Large intestine (tissue), 12 donors: ENCODE results near the gene MAPKBP1. TPM values are rescaled to one million over a fixed set of nuclear protein-coding genes. Genes with fewer than 3 reads are reported as not detected.
"Not testable (repeated sequence)": the region's sequence is repeated elsewhere in the genome, so short reads cannot be mapped to it uniquely, and the experiment has no call there.

Experiments used
- DNase-seq, 2 donors: peaks; one replicate each; pipeline versions ENCODE4 v3.0.0 to v3.0.0-alpha.2; 2013
- H3K27ac ChIP-seq: one replicate; pipeline ENCODE4 v1.5.1; 2013; ENCODE audit warnings: low read length
- H3K27me3 ChIP-seq: 2 replicates; pipeline ENCODE4 v1.6.1; 2013; ENCODE audit warnings: low read length; ENCODE audit not compliant: control insufficient read depth, insufficient read depth
- H3K36me3 ChIP-seq: 2 replicates; pipeline ENCODE4 v1.6.1; 2013; ENCODE audit warnings: low read length; ENCODE audit not compliant: control insufficient read depth, insufficient read depth
- H3K4me1 ChIP-seq: one replicate; pipeline ENCODE4 v1.6.1; 2013; ENCODE audit warnings: low read length; ENCODE audit not compliant: control insufficient read depth, insufficient read depth
- H3K4me3 ChIP-seq: one replicate; pipeline ENCODE4 v1.5.1; 2013; ENCODE audit warnings: low read length
- H3K9me3 ChIP-seq: one replicate; pipeline ENCODE4 v1.6.1; 2013; ENCODE audit warnings: mild to moderate bottlenecking, low read depth, low read length, moderate library complexity; ENCODE audit not compliant: control insufficient read depth
- WGBS: methylation state at CpG from one replicate; pipeline ENCODE4 v1.1.5; 2013; ENCODE audit warnings: low lambda C conversion rate; ENCODE audit not compliant: insufficient coverage; 5-methylcytosine and 5-hydroxymethylcytosine counted together
- long read RNA-seq, 11 donors: transcript quantifications; one replicate each; lab custom pipeline, GENCODE V29; 2026
- polyA plus RNA-seq: library from polyadenylated mRNA; unstranded; fragments of 120-200 nt; gene quantifications from one replicate; pipeline ENCODE4 v1.2.1, GENCODE V29; 2013

Gene MAPKBP1
- polyA plus RNA-seq = 33.4 TPM
- long read RNA-seq, donor 1 = 0 reads
- long read RNA-seq, donor 2, partial matches to known transcripts = 0 of 1 reads
- long read RNA-seq, donor 2, other reads (novel, unspliced or antisense) = 0 of 1 reads
- long read RNA-seq, donor 3 = 0 reads
- long read RNA-seq, donor 4 = 0 reads
- long read RNA-seq, donor 5, partial matches to known transcripts = 0 of 2 reads
- long read RNA-seq, donor 5, other reads (novel, unspliced or antisense) = 0 of 2 reads
- long read RNA-seq, donor 6, partial matches to known transcripts = 0 of 5 reads
- long read RNA-seq, donor 6, other reads (novel, unspliced or antisense) = 0 of 5 reads
- long read RNA-seq, donor 7 = 0 reads
- long read RNA-seq, donor 8, partial matches to known transcripts = 0 of 1 reads
- long read RNA-seq, donor 8, other reads (novel, unspliced or antisense) = 0 of 1 reads
- long read RNA-seq, donor 9, partial matches to known transcripts = 0 of 3 reads
- long read RNA-seq, donor 9, other reads (novel, unspliced or antisense) = 0 of 3 reads
- long read RNA-seq, donor 10, partial matches to known transcripts = 0 of 3 reads
- long read RNA-seq, donor 10, other reads (novel, unspliced or antisense) = 0 of 3 reads
- long read RNA-seq, donor 11 = 0 reads

- no CpG with 5 or more reads among the region's 62 CpGs for WGBS
- Histone ChIP-seq H3K9me3 (no peaks in the 10 kb centered on the region), H3K4me1 (peaks cover 20% of the 10 kb centered on the region)
Observed at GRCh38 chr15:41774062-41774881, at the start of gene MAPKBP1. TSS of gene MAPKBP1 (plus strand) at chr15:41774484. CDS start at chr15:41775276, 792 bp downstream.

DNA sequence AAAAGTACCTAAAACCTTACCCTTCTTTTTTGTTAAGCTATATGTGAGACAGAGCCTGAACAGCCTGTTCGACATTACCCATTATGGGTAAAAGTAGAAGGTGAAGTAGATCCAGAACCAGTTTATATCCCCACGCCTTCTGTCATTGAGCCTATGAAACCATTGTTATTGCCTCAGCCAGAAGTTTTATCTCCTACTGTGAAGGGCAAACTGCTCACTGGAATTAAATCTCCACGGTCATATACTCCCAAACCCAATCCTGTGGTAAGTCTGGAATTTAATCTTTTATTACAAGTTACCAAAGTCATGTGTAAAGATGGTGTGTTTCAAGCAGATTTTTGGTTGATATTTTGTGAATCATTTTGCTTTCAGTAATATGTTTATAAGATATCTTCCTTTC, 47.1 kb upstream of the MAPKBP1 start:
- Histone ChIP-seq H3K36me3 (peaks cover 18% of the 10 kb centered on the region), H3K27me3 (no peaks in the 10 kb centered on the region), H3K27ac (no peak overlapping the region), H3K9me3 (no peaks in the 10 kb centered on the region), H3K4me3 (no peak overlapping the region), H3K4me1 (no peaks in the 10 kb centered on the region)
- no CpG with 5 or more reads among the region's 3 CpGs for WGBS
- no peak for DNase-seq

More at GRCh38 chr15:41774062-41774881, at the start of gene MAPKBP1:
- peak within 1 kb of the TSS; percentile 72 for H3K4me3 ChIP-seq
- peak within 1 kb of the TSS; percentile 81 for H3K27ac ChIP-seq
- peaks cover 2% of the 10 kb centered on the region for H3K36me3 ChIP-seq
- no peaks in the 10 kb centered on the region for H3K27me3 ChIP-seq
- DNase-seq = peak; percentile 99

DNA sequence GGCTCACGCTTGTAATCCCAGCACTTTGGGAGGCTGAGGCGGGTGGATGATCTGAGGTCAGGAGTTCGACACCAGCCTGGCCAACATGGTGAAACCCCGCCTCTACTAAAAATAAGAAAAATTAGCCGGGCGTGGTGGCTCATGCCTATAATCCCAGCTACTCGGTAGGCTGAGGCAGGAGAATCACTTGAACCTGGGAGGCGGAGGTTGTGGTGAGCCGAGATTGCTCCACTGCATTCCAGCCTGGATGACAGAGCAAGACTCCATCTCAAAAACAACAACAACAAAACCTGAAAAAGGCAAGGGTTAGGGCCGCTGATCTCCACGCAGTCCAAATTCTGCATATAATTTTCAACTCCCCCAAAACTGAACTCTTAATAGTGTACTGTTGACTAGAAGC, 46.2 kb upstream of the MAPKBP1 start:
- H3K9me3 ChIP-seq, H3K4me1 ChIP-seq, DNase-seq, H3K27me3 ChIP-seq, H3K4me3 ChIP-seq, H3K27ac ChIP-seq: not testable (repeated sequence)
- H3K36me3 ChIP-seq = peaks cover 18% of the 10 kb centered on the region
- no CpG with 5 or more reads among the region's 11 CpGs for WGBS

DNA sequence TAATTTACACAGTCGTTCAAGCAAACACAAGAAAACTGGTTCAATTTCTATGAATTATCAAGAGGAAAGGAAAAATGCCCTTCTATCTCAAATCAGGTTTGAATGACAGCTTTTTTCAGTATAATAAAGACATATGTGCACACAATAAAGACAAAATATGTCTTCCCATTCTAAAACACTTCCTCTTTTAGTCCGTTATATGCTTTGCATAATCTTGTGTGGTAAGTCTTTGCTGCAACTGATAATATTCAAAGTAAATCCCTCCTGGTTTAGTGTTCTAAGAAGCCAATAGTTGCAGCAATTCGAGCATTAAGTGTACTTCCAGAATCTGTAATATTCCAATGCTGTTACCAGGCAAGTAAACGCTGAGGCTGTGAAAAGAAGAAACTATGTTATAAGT, 43.7 kb upstream of the MAPKBP1 start:
- peaks cover 26% of the 10 kb centered on the region for H3K36me3 ChIP-seq
- H3K9me3 ChIP-seq = no peaks in the 10 kb centered on the region
- no peak overlapping the region for H3K4me3 ChIP-seq
- no peak for DNase-seq
- no peak overlapping the region for H3K27ac ChIP-seq
- H3K27me3 ChIP-seq = no peaks in the 10 kb centered on the region
- 67% methylated on average over 1 of the region's 4 CpGs for WGBS
- no peaks in the 10 kb centered on the region for H3K4me1 ChIP-seq

GRCh38 chr15:41732483-41732882, 41.8 kb upstream of the MAPKBP1 start:
- Histone ChIP-seq H3K36me3 (peaks cover 34% of the 10 kb centered on the region), H3K4me3 (no peak overlapping the region), H3K27me3 (no peaks in the 10 kb centered on the region), H3K27ac (no peak overlapping the region), H3K4me1 (no peaks in the 10 kb centered on the region), H3K9me3 (no peaks in the 10 kb centered on the region)
- WGBS = 83% methylated on average over 1 of the region's 1 CpG
- no peak for DNase-seq

- Histone ChIP-seq H3K36me3 (peaks cover 43% of the 10 kb centered on the region), H3K4me3 (no peak overlapping the region)
- DNase-seq = no peak
Observed at GRCh38 chr15:41734079-41734478, 40.2 kb upstream of the MAPKBP1 start.

GRCh38 chr15:41735046-41735445, 39.2 kb upstream of the MAPKBP1 start:
- H3K9me3 ChIP-seq = no peaks in the 10 kb centered on the region
- no peaks in the 10 kb centered on the region for H3K27me3 ChIP-seq
- no peak overlapping the region for H3K27ac ChIP-seq
- H3K4me1 ChIP-seq = no peaks in the 10 kb centered on the region
- H3K36me3 ChIP-seq = peaks cover 39% of the 10 kb centered on the region
- H3K4me3 ChIP-seq = no peak overlapping the region
- DNase-seq = no peak
- 89% methylated on average over 3 of the region's 4 CpGs for WGBS

More at GRCh38 chr15:41734079-41734478, 40.2 kb upstream of the MAPKBP1 start:
- 100% methylated on average over 1 of the region's 4 CpGs for WGBS
- Histone ChIP-seq H3K4me1 (no peaks in the 10 kb centered on the region), H3K27ac (no peak overlapping the region), H3K9me3 (no peaks in the 10 kb centered on the region), H3K27me3 (no peaks in the 10 kb centered on the region)

DNA sequence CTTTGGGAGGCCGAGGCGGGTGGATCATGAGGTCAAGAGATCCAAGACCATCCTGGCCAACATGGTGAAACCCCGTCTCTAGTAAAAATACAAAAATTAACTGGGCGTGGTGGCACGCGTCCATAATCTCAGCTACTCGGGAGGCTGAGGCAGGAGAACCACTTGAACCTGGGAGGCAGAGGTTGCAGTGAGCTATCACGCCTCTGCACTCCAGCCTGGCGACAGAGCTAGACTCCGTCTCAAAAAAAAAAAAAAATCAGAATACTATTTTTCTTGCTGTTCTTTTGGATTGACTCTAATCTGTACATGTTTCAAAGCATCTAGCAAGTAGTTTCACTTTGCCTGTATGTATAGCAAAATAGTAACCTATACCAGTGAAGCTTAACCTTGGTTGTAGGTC, 38.8 kb upstream of the MAPKBP1 start:
- peaks cover 39% of the 10 kb centered on the region for H3K36me3 ChIP-seq
- not testable (repeated sequence) for H3K9me3 ChIP-seq, H3K4me1 ChIP-seq, H3K4me3 ChIP-seq, DNase-seq, H3K27me3 ChIP-seq, H3K27ac ChIP-seq
- no CpG with 5 or more reads among the region's 10 CpGs for WGBS

- Histone ChIP-seq H3K9me3 (no peaks in the 10 kb centered on the region), H3K4me1 (no peaks in the 10 kb centered on the region), H3K27ac (no peak overlapping the region), H3K36me3 (peaks cover 51% of the 10 kb centered on the region), H3K4me3 (no peak overlapping the region), H3K27me3 (no peaks in the 10 kb centered on the region)
- WGBS = 93% methylated on average over 1 of the region's 1 CpG
- DNase-seq = no peak
Observed at GRCh38 chr15:41746802-41747201, 27.5 kb upstream of the MAPKBP1 start.

- Histone ChIP-seq H3K36me3 (peaks cover 35% of the 10 kb centered on the region), H3K4me3 (no peak overlapping the region), H3K27me3 (no peaks in the 10 kb centered on the region), H3K4me1 (no peaks in the 10 kb centered on the region), H3K27ac (no peak overlapping the region), H3K9me3 (no peaks in the 10 kb centered on the region)
- no peak for DNase-seq
- WGBS = no CpG with 5 or more reads among the region's 2 CpGs
Observed at GRCh38 chr15:41756198-41756597, 18.1 kb upstream of the MAPKBP1 start.
